HepG2 (cell line): ENCODE results near the gene TPSB2.
"Not testable (repeated sequence)": the region's sequence is repeated elsewhere in the genome, so short reads cannot be mapped to it uniquely, and the experiment has no call there.

Source experiments
- E2F5 ChIP-seq: sonication (generic); formaldehyde crosslinking; conservative IDR thresholded peaks from 2 replicates; pipeline ENCODE4 v1.4.0; 2020; ENCODE audit warnings: missing genetic modification reagents
- ZBTB33 ChIP-seq: sonication (generic); formaldehyde crosslinking; IDR thresholded peaks from 2 replicates; pipeline ENCODE4 v1.4.0; 2020; ENCODE audit warnings: missing genetic modification reagents

- not testable (repeated sequence) for TF ChIP-seq E2F5, ZBTB33 (CRISPR knock-in tag)
These were observed 4.2 kb downstream of the TPSB2 start for GRCh38 chr16:1225728-1226311.
